DOHH2 (cell line): Measurements from ENCODE around the gene TACC2.

Experiments used
- H3F3A ChIP-seq: fragments of 200-600 bp; sonication (generic), shearing (Covaris generic); 2 replicates; pipeline ENCODE4 v1.6.0; 2016; ENCODE audit warnings: antibody characterized with exemption, mild to moderate bottlenecking; ENCODE audit not compliant: control insufficient read depth, insufficient read depth
- H3K27ac ChIP-seq: fragments of 200-600 bp; sonication (generic); 2 replicates; pipeline ENCODE4 v1.5.1; 2014; ENCODE audit warnings: low read depth, mild to moderate bottlenecking, low read length, moderate library complexity
- H3K27me3 ChIP-seq: fragments of 200-600 bp; sonication (generic); 2 replicates; pipeline ENCODE4 v1.6.1; 2014; ENCODE audit warnings: mild to moderate bottlenecking, low read length, mixed read lengths; ENCODE audit not compliant: control insufficient read depth
- H3K36me3 ChIP-seq: fragments of 200-600 bp; sonication (generic); 2 replicates; pipeline ENCODE4 v1.6.1; 2014; ENCODE audit warnings: mild to moderate bottlenecking, low read length, moderate library complexity, mixed read lengths; ENCODE audit not compliant: control insufficient read depth
- H3K4me1 ChIP-seq: fragments of 200-600 bp; sonication (generic); 2 replicates; pipeline ENCODE4 v1.6.1; 2014; ENCODE audit warnings: mild to moderate bottlenecking, low read length, mixed read lengths; ENCODE audit not compliant: control insufficient read depth
- H3K4me2 ChIP-seq: fragments of 200-600 bp; sonication (generic); 2 replicates; pipeline ENCODE4 v1.6.0; 2014; ENCODE audit warnings: mild to moderate bottlenecking, low read length, moderate library complexity
- H3K4me3 ChIP-seq: fragments of 200-600 bp; sonication (generic); 2 replicates; pipeline ENCODE4 v1.5.1; 2014; ENCODE audit warnings: mild to moderate bottlenecking, low read length, mixed read lengths
- H3K79me2 ChIP-seq: fragments of 200-600 bp; sonication (generic); 2 replicates; pipeline ENCODE4 v1.6.1; 2014; ENCODE audit warnings: mild to moderate bottlenecking, low read length, mixed read lengths; ENCODE audit not compliant: control insufficient read depth
- H3K9me2 ChIP-seq: fragments of 200-600 bp; sonication (generic); replicated peaks from 2 replicates; pipeline ENCODE4 v1.6.1; 2014; ENCODE audit warnings: mild to moderate bottlenecking, low read length, mixed read lengths; ENCODE audit not compliant: control insufficient read depth
- H3K9me3 ChIP-seq: fragments of 200-600 bp; sonication (generic); 2 replicates; pipeline ENCODE4 v1.6.1; 2014; ENCODE audit warnings: antibody characterized with exemption, low read length, mixed read lengths; ENCODE audit not compliant: control insufficient read depth, insufficient read depth
- H4K20me1 ChIP-seq: fragments of 200-600 bp; sonication (generic); 2 replicates; pipeline ENCODE4 v1.6.0; 2014; ENCODE audit warnings: low read depth, mild to moderate bottlenecking, antibody characterized with exemption, low read length, moderate library complexity; ENCODE audit not compliant: control insufficient read depth, insufficient read depth
- CTCF ChIP-seq: fragments of 200-600 bp; sonication (generic); IDR thresholded peaks from one replicate; pipeline ENCODE4 v1.5.1; 2014; ENCODE audit warnings: antibody characterized with exemption, mild to moderate bottlenecking, low read depth, low read length; ENCODE audit not compliant: poor library complexity, severe bottlenecking
- EZH2phosphoT487 ChIP-seq: fragments of 200-600 bp; sonication (generic); IDR thresholded peaks from 2 replicates; pipeline ENCODE4 v1.6.1; 2017; ENCODE audit warnings: borderline replicate concordance, mild to moderate bottlenecking, antibody characterized with exemption, low read length, moderate library complexity, mixed read lengths

Gene TACC2

DNA sequence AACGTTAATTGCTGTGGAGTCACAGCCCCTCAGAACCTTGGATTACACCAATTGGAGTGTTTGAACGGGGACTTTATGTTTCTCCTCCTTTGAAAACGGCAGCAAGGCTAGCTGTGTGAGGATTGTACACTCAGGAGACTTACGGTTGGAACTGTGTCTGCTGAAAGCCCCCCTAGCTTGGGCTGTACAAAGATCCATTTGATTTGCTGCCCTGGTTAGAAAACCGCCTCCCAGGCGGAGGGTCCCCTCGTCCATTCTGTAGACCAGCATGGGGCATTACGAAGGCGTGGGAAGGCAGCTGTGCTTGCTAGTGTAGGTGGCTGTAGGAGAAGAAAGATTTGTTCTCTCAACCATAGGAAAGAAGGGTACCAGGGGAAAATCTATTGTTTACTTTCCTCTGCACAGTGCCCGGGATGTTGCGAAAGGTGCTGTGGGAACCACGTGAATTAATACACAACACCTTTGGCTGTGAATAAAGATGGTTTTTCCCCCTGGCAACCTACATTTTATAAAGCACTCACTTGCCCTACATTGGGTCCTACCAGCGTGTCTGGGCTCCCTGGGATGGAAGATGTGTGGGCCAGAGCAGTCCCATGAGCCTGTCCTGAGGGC, 208.8 kb downstream of the TACC2 start:
- Histone ChIP-seq H3K9me3 (no peaks in the 10 kb centered on the region), H3K79me2 (no peaks in the 10 kb centered on the region), H3K4me2 (no peak overlapping the region), H4K20me1 (no peaks in the 10 kb centered on the region), H3K36me3 (no peaks in the 10 kb centered on the region), H3F3A (no peaks in the 10 kb centered on the region), H3K4me1 (no peaks in the 10 kb centered on the region), H3K9me2 (no peaks in the 10 kb centered on the region), H3K27ac (no peak overlapping the region), H3K27me3 (no peaks in the 10 kb centered on the region), H3K4me3 (no peak overlapping the region)
- TF ChIP-seq EZH2phosphoT487 (no peak), CTCF (no peak)

- no peak overlapping the region for H3K4me2 ChIP-seq
- no peaks in the 10 kb centered on the region for H3K4me1 ChIP-seq
- H4K20me1 ChIP-seq: no peaks in the 10 kb centered on the region
- no peak overlapping the region for H3K4me3 ChIP-seq
- no peaks in the 10 kb centered on the region for H3K9me3 ChIP-seq
- H3F3A ChIP-seq: no peaks in the 10 kb centered on the region
- H3K79me2 ChIP-seq: no peaks in the 10 kb centered on the region
- no peak overlapping the region for H3K27ac ChIP-seq
- H3K36me3 ChIP-seq: no peaks in the 10 kb centered on the region
- H3K9me2 ChIP-seq: no peaks in the 10 kb centered on the region
- no peaks in the 10 kb centered on the region for H3K27me3 ChIP-seq
- no peak for TF ChIP-seq CTCF
- no peak for TF ChIP-seq EZH2phosphoT487
Observed at GRCh38 chr10:122198631-122199030, 209.7 kb downstream of the TACC2 start.

DNA sequence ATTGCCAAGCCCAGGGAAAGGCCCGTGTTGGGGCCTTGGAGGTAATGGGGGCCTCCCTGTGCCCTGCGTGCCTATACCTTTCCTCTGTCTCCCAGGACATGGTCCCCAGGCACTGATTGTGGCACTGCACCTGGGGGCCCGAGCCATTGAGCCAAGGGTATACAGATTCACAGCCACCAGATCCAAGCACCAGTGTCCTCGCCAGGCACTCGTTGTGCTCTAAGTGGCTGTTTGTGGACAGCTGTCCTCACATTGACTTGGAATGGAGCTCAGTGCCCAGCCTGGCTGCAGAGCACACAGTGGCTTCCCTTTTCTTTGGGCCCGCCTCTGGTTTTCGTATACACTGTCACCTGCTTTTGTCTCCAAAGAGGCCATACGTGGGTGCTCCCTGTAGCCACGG, 210.1 kb downstream of the TACC2 start:
- Histone ChIP-seq H3F3A (no peaks in the 10 kb centered on the region), H3K4me3 (no peak overlapping the region), H3K4me2 (no peak overlapping the region), H4K20me1 (no peaks in the 10 kb centered on the region), H3K79me2 (no peaks in the 10 kb centered on the region), H3K27ac (no peak overlapping the region), H3K4me1 (no peaks in the 10 kb centered on the region), H3K27me3 (no peaks in the 10 kb centered on the region), H3K9me2 (no peaks in the 10 kb centered on the region), H3K9me3 (no peaks in the 10 kb centered on the region), H3K36me3 (no peaks in the 10 kb centered on the region)
- TF ChIP-seq CTCF (no peak), EZH2phosphoT487 (no peak)

- no peaks in the 10 kb centered on the region for H3K9me2 ChIP-seq
- no peak for TF ChIP-seq EZH2phosphoT487
- TF ChIP-seq CTCF: no peak
Observed at GRCh38 chr10:122199689-122200088, 210.7 kb downstream of the TACC2 start.

More at GRCh38 chr10:122199689-122200088, 210.7 kb downstream of the TACC2 start:
- no peaks in the 10 kb centered on the region for H3K27me3 ChIP-seq
- no peak overlapping the region for H3K27ac ChIP-seq
- H3K9me3 ChIP-seq: no peaks in the 10 kb centered on the region
- H3K4me1 ChIP-seq: no peaks in the 10 kb centered on the region
- no peaks in the 10 kb centered on the region for H3K79me2 ChIP-seq
- no peaks in the 10 kb centered on the region for H3F3A ChIP-seq
- H4K20me1 ChIP-seq: no peaks in the 10 kb centered on the region
- H3K4me3 ChIP-seq: no peak overlapping the region
- H3K36me3 ChIP-seq: no peaks in the 10 kb centered on the region
- H3K4me2 ChIP-seq: no peak overlapping the region
